ENCODE data around the gene TGFBR1.

Gene TGFBR1

GRCh38 chr9:99171225-99172123 lies 66.6 kb downstream of the TGFBR1 start:
- no peak for DNase-seq (ENCODE audit: low read depth)

GRCh38 chr9:99172124-99173091 lies 67.5 kb downstream of the TGFBR1 start:
- no peak for DNase-seq (ENCODE audit: low read depth)

DNA sequence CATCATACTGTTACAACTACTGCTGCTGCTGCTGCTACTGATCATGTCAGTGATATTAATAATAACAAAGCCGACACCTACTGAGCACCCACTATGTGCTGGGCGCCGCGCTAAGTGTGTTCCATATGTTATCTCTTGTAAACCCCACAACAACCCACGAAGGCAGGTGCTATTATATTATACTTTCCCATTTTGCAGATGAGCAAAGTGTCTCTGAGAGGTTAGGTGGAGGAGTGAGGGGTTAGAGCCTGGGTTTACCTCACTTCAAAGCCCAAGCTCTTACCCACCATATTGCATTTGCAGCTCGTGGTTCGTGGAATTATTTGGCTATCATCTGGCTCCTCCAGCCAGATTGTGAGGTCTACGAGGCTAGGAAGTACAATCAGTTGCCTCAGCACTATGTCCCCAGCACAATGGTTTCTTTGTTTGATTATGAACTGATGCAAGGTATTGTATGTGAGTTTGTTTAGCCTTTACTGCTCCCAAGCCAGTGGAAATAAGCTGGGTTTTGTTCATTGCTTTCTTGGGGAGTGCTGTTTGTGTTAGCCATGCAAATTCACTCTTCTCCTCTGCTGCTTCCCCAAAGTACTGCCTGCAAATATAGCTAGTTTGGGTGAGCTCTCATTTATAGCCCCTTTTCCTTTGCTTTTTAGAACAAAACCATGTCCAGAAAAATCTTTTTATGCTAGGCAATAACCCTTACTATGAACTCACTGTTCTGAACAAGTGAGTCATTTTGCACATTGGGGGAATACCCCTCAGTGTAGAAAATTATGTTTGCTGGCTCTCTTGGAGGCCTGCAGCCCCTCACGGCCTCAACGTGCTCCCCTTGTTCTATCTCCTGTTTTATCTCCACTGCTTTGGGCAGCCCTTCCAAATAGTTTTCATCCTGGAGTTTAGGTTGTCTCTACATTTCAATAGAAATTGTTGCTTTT lies 68.9 kb downstream of the TGFBR1 start:
- DNase-seq (ENCODE audit: low read depth), result no peak

DNA sequence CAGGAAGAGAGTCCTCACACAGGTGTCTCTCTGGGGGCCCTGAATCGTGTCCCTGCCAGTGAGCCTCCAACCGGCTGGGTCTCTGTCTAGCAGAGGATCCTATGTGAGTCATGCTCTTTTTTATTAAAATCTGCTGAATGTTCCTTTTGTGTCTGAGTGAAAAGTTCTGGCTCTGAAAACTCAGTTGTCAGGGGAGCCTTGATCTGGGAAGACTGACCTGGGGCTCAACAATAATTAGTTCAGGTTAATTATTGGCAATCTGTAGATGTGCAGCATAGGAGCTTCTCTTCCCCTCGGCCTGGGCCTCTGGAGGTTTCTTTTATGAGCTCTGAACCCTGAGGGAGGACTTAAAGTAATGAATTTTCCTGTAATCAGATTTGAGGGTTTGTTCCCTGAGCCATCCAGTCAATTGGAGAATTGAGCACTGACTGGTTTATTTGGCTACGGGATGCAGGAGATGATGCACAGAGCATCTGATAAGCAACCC lies 71.7 kb downstream of the TGFBR1 start:
- DNase-seq (ENCODE audit: low read depth), result no peak

- DNase-seq (ENCODE audit: low read depth), result no peak
Observed at GRCh38 chr9:99177576-99178366, 72.9 kb downstream of the TGFBR1 start.

DNA sequence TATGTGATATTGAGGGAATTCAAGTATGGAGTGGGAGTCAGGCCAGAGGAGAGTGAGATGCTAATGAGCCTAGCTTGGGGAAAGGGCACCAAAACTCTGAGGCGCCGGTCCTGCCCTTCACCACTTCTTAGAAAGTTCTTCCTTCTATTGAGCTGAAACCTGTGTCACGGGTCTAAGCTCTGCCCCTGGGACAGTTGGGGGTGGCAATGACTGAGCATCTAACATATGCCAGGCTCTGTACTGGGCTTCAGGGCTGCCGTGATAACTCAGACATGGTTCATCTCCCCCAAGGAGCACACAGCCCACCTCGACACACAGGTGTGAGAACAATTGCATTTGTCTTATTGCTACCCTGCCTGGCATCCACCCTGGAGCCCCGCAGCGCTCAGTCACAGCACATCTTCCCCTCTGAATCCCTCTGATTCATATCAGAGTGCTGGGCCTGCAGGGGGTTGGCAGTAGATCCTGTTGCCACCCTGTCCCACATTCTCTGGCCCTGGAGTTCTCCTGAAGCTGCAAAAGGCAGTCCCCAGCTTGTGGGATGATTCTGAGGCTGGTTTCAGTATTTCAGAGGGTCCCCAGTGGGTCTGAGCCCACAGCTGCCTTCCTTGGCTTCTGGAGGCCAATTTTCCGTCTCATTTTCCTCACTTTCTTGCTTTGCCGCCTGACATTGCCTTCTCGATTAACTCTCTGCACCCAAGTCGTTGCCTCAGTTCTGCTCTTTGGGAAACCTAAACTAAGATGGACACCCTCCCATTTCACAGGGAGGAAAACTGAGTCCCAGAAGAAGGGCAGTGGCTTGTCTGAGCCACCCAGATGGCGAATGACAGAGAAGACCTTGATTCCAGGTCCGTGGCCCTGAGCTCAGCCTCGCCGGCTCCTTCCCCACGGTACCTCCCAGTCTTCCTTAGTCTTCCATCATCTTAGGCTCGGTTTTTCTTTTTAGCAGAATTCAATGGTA lies 74.3 kb downstream of the TGFBR1 start:
- no peak for DNase-seq (ENCODE audit: low read depth)

DNA sequence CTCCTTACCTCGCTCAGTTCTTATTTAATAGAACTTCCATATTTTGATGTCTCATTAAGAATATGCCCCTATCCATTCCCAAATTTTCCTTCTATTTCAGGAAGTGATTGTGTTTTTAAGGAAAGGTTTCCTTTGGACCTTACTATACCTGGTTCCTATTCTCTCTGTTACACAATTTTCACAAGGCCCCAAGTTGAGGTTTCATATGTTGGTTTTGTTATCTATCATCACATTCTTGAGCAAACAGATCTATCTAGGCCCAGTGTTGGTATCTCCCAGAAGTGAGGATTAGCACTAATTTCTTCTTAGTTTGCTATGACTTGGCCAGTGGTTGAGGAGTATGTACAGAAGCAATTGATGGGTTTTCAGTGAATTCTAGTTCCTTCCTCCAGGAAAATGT lies 75.3 kb downstream of the TGFBR1 start:
- no peak for DNase-seq (ENCODE audit: low read depth)

- DNase-seq (ENCODE audit: low read depth), result no peak
Observed at GRCh38 chr9:99180662-99181061, 75.7 kb downstream of the TGFBR1 start.

GRCh38 chr9:99181206-99181605 lies 76.3 kb downstream of the TGFBR1 start:
- no peak for DNase-seq (ENCODE audit: low read depth)

- no peak for DNase-seq (ENCODE audit: low read depth)
Observed at GRCh38 chr9:99181621-99182020, 76.7 kb downstream of the TGFBR1 start.

DNA sequence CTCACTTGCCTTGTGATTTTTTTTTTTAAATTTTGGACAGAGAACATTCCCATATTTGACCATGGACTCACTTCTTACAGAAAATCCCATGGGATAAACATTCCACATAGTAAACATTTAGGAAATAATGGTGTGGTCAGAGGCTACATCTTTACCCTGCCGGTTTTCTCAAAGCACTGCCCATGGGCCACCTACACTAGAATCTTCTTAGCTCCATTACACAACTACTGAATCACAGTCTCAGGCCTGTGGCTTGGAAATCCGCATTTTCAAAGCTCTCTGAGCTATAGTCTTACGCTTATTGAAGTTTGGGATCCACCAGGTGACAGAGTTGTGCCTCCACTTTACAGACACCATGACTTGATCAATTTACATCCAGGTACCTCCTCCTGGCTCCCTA lies 77.4 kb downstream of the TGFBR1 start:
- DNase-seq (ENCODE audit: low read depth), result no peak

DNA sequence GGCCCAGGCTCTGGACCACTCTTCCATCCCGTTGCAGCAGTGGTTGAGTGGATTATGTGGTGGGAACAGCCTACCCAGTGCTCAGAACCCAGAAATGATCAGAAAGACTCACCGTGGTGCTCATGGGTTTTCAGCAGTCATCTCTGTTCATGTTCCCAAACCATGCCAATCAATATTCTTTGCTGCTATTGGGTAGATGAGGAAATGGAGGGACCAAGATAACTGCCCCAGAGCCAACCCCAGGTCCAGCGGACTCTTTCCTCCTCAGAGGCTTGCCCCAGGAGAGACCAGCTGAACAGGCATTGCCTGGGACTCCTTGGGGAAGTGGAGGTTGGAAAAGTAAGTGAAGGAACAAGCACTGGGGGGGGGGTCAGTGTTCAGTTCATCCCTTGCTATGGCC lies 78.7 kb downstream of the TGFBR1 start:
- no peak for DNase-seq (ENCODE audit: low read depth)

GRCh38 chr9:99184110-99184474 lies 79.2 kb downstream of the TGFBR1 start:
- no peak for DNase-seq (ENCODE audit: low read depth)

DNA sequence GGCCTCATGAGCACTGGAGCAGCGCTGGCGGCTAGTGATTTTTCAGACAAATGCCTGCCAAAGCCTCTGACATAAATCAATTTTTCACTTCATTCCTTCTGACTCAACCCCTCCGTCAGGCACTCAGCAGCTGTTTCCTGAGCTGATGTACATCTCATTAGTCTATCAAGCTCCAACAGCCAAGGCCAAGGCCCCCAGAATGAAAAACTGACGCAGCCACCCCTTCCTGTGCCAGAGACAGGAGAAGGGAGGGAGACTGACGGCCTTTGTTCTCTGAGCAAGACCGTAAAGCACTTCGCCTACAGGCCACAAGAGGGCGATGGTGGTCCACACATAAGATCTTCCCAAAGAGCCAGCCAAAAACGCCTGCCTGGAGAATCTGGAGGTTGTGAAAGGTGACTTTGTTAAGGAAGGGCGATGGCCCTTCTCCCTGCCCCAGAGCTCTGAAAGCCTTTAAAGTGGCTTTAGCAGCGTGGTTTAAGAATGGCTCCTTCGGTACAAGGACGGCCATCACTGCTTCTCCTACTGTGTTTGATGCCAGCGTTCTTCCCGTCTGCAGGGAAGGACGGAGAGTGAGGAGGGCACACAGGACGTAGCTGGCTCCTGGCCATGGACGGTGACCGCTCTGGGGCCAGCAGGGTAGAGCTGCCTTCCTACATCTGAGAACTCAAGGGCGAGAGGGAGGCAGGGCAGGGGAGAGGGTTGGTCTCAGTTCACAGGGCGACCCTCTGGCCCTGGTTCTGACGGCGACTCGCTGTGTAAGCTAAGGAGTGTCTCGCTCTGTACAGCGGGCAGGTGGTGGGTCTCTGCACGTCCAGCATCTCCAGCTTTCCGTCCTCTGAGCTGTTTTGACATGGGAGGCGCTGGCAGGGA lies 79.8 kb downstream of the TGFBR1 start:
- peak; percentile 44 for DNase-seq (ENCODE audit: low read depth)

DNA sequence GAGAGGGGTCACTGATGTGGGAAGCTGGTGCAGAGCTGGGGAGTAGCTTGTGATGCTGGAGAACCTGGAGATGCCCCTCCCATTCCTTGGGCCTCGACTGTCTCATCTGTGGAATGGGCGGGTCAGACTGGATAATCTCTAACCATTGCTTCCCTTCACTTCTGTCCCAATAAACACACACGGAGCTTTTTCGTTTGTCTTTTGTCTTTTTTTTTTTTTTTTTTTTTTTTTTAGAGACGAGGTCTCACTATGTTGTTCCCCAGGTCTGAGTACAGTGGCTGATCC lies 80.4 kb downstream of the TGFBR1 start:
- DNase-seq (ENCODE audit: low read depth), result no peak

- no peak for DNase-seq (ENCODE audit: low read depth)
Observed at GRCh38 chr9:99185934-99186333, 81.0 kb downstream of the TGFBR1 start.

- DNase-seq (ENCODE audit: low read depth), result no peak
Observed at GRCh38 chr9:99187311-99187710, 82.4 kb downstream of the TGFBR1 start.

- no peak for DNase-seq (ENCODE audit: low read depth)
Observed at GRCh38 chr9:99189186-99189585, 84.3 kb downstream of the TGFBR1 start.
